Stimulated activated CD8-positive, alpha-beta memory T cell treated with anti-CD3 and anti-CD28 coated beads, Interleukin-4, amount 100 ng/mL, for 1 hour (primary cell): ENCODE results near the gene CTRB1.
"Not testable (repeated sequence)": the region's sequence is repeated elsewhere in the genome, so short reads cannot be mapped to it uniquely, and the experiment has no call there.

Source experiments
- DNase-seq, 2 donors: peaks; one replicate each; pipeline ENCODE4 v3.0.0-alpha.2; 2020; ENCODE audit warnings: low read depth in 2 of 2, low spot score in 1 of 2

The CTRB1 gene

GRCh38 chr16:75267631-75268264 is 49.0 kb downstream of the CTRB1 start:
- DNase-seq, result no peak

DNA sequence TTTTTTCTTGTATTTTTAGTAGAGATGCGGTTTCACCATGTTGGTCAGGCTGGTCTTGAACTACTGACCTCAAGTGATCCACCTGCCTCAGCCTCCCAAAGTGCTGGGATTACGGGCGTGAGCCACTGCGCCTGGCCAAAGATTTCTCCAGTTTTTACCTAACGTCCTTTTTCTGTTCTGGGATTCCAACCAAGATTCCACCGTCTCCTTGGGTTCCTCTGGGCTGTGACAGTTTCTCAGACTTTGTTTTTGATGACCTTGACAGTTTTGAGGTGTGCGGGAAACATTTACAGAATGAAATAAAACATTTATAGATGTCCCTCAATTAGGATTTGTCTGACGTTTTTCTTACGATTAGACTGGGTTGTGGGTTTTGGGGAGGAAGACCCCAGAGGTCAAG is 50.6 kb downstream of the CTRB1 start:
- not testable (repeated sequence) for DNase-seq

- no peak for DNase-seq
Observed at GRCh38 chr16:75271441-75272096, 52.8 kb downstream of the CTRB1 start.

DNA sequence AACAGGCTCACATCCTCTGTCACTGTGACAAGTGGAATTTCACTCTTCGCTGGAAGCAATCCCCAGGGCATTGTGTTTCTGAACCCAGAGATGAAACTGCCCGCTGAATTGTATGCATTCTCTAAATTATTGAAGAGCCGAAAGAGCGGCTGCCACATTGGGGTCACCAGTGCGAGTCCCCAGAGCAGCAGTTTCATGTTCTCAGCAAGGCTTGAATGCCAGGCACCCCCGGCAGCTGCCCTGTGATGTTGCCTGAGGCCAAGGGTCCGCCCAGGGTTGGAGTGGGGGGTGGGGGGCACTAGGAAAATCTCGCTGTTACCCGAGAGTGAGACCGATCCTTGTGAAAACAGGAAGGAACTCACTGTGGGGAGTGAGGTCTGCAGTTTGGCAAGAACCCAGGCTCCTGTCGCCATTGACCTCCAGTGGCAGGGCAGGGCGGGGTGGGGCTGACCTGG is 53.3 kb downstream of the CTRB1 start:
- no peak for DNase-seq

DNA sequence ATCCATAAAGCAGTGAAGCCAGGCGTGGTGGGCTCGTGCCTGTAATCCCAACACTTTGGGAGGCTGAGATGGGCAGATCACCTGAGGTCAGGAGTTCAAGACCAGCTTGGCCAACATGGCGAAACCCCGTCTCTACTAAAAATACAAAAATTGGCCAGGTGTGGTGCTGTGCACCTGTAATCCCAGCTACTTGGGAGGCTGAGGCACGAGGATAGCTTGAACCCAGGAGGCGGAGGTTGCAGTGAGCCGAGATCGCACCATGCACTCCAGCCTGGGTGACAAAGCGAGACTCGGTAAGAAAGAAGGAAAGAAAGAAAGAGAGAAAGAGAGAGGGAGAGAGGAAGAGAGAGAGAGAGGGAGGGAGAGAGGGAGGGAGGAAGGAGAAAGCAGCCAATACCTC is 53.8 kb downstream of the CTRB1 start:
- DNase-seq, result not testable (repeated sequence)

- no peak for DNase-seq
Observed at GRCh38 chr16:75273054-75273925, 54.5 kb downstream of the CTRB1 start.
